Esophagus (tissue), 2 donors: ENCODE measurements around the gene TMUB1. TPM values are rescaled to one million over a fixed set of nuclear protein-coding genes. Genes with fewer than 3 reads are reported as not detected.
"Not testable (repeated sequence)": the region's sequence is repeated elsewhere in the genome, so short reads cannot be mapped to it uniquely, and the experiment has no call there.

ENCODE experiments used
- H3K27ac ChIP-seq, 2 donors: one replicate each; pipeline ENCODE4 v1.5.1; 2013; ENCODE audit warnings: low read depth in 2 of 2, mild to moderate bottlenecking in 2 of 2, inconsistent platforms in 1 of 2, low read length in 1 of 2, moderate library complexity in 1 of 2
- H3K27me3 ChIP-seq, 2 donors: one replicate each; pipeline ENCODE4 v1.6.1; 2013; ENCODE audit warnings: low read length in 2 of 2, control low read depth in 1 of 2, mild to moderate bottlenecking in 1 of 2; ENCODE audit not compliant: insufficient read depth in 2 of 2, control insufficient read depth in 1 of 2
- H3K36me3 ChIP-seq, 2 donors: one replicate each; pipeline ENCODE4 v1.6.1; 2013; ENCODE audit warnings: low read length in 1 of 2; ENCODE audit not compliant: control insufficient read depth in 2 of 2, insufficient read depth in 2 of 2
- H3K4me1 ChIP-seq, 2 donors: one replicate each; pipeline ENCODE4 v1.6.1; 2013; ENCODE audit warnings: low read length in 1 of 2; ENCODE audit not compliant: control insufficient read depth in 2 of 2, insufficient read depth in 2 of 2
- H3K4me3 ChIP-seq, 2 donors: one replicate each; pipeline ENCODE4 v1.5.1; 2013; ENCODE audit warnings: low read length in 2 of 2, mild to moderate bottlenecking in 2 of 2, low read depth in 1 of 2, moderate library complexity in 1 of 2
- H3K9me3 ChIP-seq, 2 donors: one replicate each; pipeline ENCODE4 v1.6.1; 2013; ENCODE audit warnings: mild to moderate bottlenecking in 2 of 2, low read depth in 1 of 2, low read length in 1 of 2, moderate library complexity in 1 of 2; ENCODE audit not compliant: control insufficient read depth in 2 of 2, insufficient read depth in 1 of 2
- WGBS, 2 donors: extraction: QIAGEN DNeasy Blood & Tissue Kit; methylation state at CpG; one replicate each; pipeline ENCODE4 v1.1.7; 2013; 5-methylcytosine and 5-hydroxymethylcytosine counted together
- polyA plus RNA-seq, 2 donors: library from polyadenylated mRNA; stranded (reverse); fragments of 200-250 nt; gene quantifications; one replicate each; pipeline ENCODE4 v1.2.3, GENCODE V29; 2013
- donor health status: healthy with polysubstance abuse.
- donor health status: Bipolar disorder and iron deficiency.

Gene TMUB1
- polyA plus RNA-seq, 2 donors, result 33.4 to 64.2 TPM

DNA sequence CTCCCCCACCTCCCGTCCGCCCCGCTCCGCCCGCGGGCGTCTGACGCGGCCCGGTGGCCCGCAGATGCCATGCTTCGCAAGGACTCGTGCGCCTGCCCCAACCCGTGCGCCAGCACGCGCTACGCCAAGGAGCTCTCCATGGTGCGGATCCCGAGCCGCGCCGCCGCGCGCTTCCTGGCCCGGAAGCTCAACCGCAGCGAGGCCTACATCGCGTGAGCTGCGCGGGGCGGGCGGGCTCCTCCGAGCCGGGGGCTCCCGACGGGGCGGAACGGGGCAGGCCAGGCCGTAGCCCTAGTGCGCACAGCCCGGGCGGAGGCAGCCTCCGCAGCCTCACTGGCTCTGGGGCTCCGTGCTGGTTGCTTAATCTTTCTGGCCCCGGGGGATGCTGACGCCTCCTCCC lies 32.2 kb downstream of the TMUB1 start:
- Histone ChIP-seq H3K9me3 (no peaks in the 10 kb centered on the region), H3K36me3 (peaks cover 0 to 10% of the 10 kb centered on the region in 2 donors), H3K27me3 (no peaks in the 10 kb centered on the region), H3K4me3 (peak overlapping the region in 1 of 2 donors; percentile 9), H3K27ac (no peak overlapping the region), H3K4me1 (peaks cover 4 to 7% of the 10 kb centered on the region in 2 donors)
- 1 to 5% methylated on average over 33 to 50 of the region's 50 CpGs for WGBS, 2 donors

DNA sequence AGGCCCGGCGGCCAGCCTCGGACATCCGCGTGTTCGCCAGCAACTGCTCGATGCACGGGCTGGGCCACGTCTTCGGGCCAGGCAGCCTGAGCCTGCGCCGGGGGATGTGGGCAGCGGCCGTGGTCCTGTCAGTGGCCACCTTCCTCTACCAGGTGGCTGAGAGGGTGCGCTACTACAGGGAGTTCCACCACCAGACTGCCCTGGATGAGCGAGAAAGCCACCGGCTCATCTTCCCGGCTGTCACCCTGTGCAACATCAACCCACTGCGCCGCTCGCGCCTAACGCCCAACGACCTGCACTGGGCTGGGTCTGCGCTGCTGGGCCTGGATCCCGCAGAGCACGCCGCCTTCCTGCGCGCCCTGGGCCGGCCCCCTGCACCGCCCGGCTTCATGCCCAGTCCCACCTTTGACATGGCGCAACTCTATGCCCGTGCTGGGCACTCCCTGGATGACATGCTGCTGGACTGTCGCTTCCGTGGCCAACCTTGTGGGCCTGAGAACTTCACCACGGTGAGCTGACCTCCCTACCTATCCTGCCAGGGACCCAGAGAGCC lies 34.3 kb downstream of the TMUB1 start:
- Histone ChIP-seq H3K4me1 (peaks cover 4 to 7% of the 10 kb centered on the region in 2 donors), H3K4me3 (no peak overlapping the region), H3K27me3 (no peaks in the 10 kb centered on the region), H3K9me3 (no peaks in the 10 kb centered on the region), H3K36me3 (peaks cover 2 to 17% of the 10 kb centered on the region in 2 donors), H3K27ac (no peak overlapping the region)
- 89 to 94% methylated on average over 37 to 38 of the region's 38 CpGs for WGBS, 2 donors

DNA sequence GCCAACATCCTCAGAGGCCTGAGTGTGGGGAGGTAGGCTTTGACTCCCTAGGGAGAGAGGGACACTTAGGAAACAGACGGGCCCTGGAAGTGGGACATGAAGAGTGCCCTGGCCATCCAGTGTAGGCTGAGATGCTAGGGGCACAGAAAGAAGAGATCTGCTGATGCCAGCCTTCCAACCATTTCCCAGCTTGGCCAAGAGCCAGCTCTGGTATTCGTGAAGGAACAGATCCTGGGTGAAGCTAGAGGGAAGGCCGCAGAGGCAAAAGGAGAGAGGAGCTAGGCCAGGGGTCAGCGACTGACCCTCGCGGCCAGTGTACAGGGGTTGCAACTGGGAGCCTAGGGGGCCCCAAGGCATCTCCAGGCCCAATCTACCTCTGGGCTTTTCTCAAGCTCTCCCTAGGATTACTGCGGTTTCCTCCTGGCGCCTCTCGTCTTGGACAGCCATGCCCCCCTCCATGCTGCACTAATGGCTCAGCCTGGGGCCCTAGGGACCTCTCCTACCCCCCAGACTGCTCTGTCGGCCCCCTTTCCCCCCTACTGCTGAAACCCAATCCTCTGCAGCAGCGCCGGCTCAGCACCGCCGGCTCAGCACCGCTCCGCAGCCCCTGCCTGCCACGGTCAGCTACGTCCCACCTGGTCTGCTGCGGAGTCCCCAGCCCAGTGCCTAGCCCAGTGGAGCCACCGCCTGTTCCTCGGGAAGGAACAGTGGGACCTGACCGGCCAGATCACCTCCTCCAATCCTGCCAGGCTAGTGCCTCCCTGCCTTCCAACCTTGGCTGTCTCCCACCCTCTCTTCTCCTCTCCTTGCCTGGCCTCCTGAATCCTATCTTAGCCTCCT lies 35.1 kb downstream of the TMUB1 start, which contains the start of gene ASIC3:
ASIC3 (plus strand) TSS at position 556 of the 840 bp plus-strand sequence. CDS start 355 bp downstream, outside the sequence.
- Histone ChIP-seq H3K27ac (no peak within 1 kb of the TSS), H3K27me3 (no peaks in the 10 kb centered on the region), H3K36me3 (peaks cover 2 to 16% of the 10 kb centered on the region in 2 donors), H3K4me3 (no peak within 1 kb of the TSS), H3K9me3 (no peaks in the 10 kb centered on the region), H3K4me1 (peaks cover 4 to 7% of the 10 kb centered on the region in 2 donors)
- WGBS, 2 donors, result 79 to 80% methylated on average over 22 of the region's 22 CpGs

DNA sequence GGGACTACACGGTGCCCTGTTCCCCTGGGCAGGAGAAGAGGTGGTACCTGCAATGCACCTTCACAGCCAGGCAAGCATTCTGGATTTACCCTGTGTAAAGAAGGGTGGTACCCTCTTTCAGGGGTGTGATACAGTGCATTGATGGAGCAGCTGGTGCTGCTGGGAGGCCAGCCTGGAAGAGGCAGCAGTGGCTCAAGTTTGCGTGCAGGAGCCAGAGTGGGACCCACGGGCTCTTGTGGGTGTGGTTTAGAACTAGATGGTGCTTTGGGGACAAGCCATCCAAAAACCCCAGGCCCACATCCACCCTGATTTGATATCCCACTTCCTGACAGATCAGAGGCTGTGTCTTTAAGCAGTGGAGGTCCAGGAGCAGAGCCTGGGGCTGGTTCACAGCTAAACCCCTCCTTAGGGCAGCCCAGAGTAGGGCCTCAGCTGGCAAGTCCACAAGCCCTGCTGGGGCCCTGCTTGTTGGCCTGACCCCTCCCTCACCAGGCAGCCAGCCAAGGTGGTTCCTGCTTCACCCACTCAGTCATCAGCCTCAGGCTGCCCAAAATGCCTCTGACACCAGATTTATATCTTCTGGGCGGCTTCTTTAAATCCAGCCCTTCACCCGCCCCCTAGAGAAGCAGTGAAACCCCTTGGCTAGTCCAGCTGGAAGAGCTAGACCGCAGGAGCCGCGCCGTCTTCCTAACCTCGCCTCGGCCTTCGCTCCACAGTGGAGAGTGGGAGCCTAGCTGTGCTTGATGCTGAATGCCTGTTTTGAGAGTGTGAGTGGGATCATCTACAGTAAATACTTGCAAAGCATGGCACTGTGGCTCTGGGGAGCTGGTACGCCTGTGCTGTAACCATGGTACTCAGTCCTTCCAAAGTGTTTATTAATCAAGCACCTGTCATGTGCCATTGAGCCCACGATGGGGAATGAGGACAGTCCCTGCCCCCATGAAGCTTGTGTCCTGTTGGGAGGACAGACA lies 36.4 kb downstream of the TMUB1 start:
- no peaks in the 10 kb centered on the region for H3K9me3 ChIP-seq
- H3K4me1 ChIP-seq, result peaks cover 4 to 7% of the 10 kb centered on the region in 2 donors
- no peak overlapping the region for H3K27ac ChIP-seq
- 28 to 39% methylated on average over 14 of the region's 14 CpGs for WGBS, 2 donors
- no peak overlapping the region for H3K4me3 ChIP-seq
- H3K27me3 ChIP-seq, result no peaks in the 10 kb centered on the region
- H3K36me3 ChIP-seq, result peaks cover 5 to 19% of the 10 kb centered on the region in 2 donors

DNA sequence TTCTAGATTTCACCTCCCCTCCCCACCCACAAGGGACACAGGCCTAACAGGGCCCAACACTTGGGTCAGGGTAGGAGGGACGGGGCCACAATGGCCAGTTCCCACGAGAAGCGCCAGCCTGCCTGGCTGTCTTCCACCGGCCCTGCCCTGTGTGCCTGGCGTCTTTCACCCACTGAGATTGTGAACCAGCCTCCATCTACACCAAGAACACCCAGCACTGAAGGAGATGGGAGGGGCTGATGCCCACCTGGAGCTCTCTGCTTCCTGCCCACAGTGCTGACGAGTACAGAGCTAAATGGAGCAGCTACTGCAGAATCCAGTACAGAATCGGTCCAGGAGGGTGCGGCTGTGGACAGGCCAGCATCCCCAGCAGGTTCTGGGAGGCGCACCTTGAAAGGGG lies 37.3 kb downstream of the TMUB1 start:
- H3K36me3 ChIP-seq, result peaks cover 5 to 19% of the 10 kb centered on the region in 2 donors
- no peaks in the 10 kb centered on the region for H3K27me3 ChIP-seq
- H3K9me3 ChIP-seq, result no peaks in the 10 kb centered on the region
- no peak overlapping the region for H3K27ac ChIP-seq
- peaks cover 2 to 7% of the 10 kb centered on the region in 2 donors for H3K4me1 ChIP-seq
- H3K4me3 ChIP-seq, result no peak overlapping the region
- WGBS, 2 donors, result 75 to 82% methylated on average over 9 of the region's 9 CpGs

DNA sequence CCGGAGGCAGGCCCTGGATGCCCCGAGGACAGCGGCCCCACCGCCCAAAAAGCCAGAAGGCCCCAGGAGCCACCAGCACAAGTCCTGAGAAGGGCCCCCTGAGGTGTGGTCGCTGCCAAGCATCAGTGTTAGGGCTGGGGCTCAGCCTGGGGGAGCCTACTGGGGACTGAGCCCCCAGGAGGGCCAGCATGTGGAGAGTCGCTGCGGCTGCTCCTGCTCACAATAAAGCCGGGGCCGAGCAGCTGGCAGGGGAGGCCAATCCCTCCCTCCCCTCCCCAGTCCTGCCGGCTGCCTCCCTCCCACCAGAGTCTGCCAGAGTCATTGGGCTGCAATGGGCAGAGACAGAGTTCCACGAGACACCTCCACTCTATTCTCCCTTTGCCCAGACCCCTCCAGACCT lies 38.0 kb downstream of the TMUB1 start:
- no peak overlapping the region for H3K4me3 ChIP-seq
- no peaks in the 10 kb centered on the region for H3K9me3 ChIP-seq
- no peak overlapping the region for H3K27ac ChIP-seq
- 85 to 88% methylated on average over 11 of the region's 11 CpGs for WGBS, 2 donors
- peaks cover 5 to 19% of the 10 kb centered on the region in 2 donors for H3K36me3 ChIP-seq
- H3K27me3 ChIP-seq, result no peaks in the 10 kb centered on the region
- peaks cover 0 to 5% of the 10 kb centered on the region in 2 donors for H3K4me1 ChIP-seq

DNA sequence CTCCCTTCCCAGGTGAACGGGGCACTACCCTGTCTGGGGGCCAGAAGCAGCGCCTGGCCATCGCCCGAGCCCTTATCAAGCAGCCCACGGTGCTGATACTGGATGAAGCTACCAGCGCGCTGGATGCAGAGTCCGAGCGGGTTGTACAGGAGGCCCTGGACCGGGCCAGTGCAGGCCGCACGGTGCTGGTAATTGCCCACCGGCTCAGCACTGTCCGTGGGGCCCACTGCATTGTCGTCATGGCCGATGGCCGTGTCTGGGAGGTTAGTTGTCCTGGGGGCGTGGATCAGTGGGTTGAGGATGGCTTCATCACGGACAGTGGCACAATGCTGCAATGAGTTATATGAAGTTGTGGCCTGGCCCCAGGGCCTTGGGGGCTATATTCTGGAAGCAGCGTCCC lies 39.3 kb downstream of the TMUB1 start:
- peaks cover 5 to 19% of the 10 kb centered on the region in 2 donors for H3K36me3 ChIP-seq
- no peaks in the 10 kb centered on the region for H3K9me3 ChIP-seq
- H3K27me3 ChIP-seq, result no peaks in the 10 kb centered on the region
- H3K4me1 ChIP-seq, result peaks cover 3 to 5% of the 10 kb centered on the region in 2 donors
- 92 to 93% methylated on average over 19 to 20 of the region's 20 CpGs for WGBS, 2 donors
- no peak overlapping the region for H3K27ac ChIP-seq
- H3K4me3 ChIP-seq, result no peak overlapping the region

DNA sequence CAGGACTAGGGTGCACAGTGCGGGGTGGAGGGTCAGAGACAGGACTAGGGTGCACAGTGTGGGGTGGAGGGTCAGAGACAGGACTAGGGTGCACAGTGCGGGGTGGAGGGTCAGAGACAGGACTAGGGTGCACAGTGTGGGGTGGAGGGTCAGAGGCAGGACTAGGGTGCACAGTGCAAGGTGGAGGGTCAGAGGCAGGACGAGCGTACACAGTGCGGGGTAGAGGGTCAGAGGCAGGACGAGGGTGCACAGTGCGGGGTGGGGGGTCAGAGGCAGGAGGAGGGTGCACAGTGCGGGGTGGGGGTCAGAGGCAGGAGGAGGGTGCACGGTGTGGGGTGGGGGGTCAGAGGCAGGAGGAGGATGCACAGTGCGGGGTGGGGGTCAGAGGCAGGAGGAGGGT lies 39.8 kb downstream of the TMUB1 start:
- WGBS, 2 donors, result 86 to 95% methylated on average over 8 to 10 of the region's 10 CpGs
- not testable (repeated sequence) for H3K27ac ChIP-seq, H3K4me1 ChIP-seq, H3K9me3 ChIP-seq, H3K27me3 ChIP-seq, H3K4me3 ChIP-seq
- H3K36me3 ChIP-seq, result peaks cover 5 to 19% of the 10 kb centered on the region in 2 donors
